ENCODE results near the gene COPA.
"Not testable (repeated sequence)": the region's sequence is repeated elsewhere in the genome, so short reads cannot be mapped to it uniquely, and the experiment has no call there.

The COPA gene

GRCh38 chr1:160309185-160309557 lies 33.9 kb downstream of the COPA start:
- Histone ChIP-seq H3K27me3 (ENCODE audit: control insufficient read depth, insufficient read depth, low read length) (no peaks in the 10 kb centered on the region), H3K4me1 (ENCODE audit: control insufficient read depth, insufficient read depth, low read length) (peaks cover 18% of the 10 kb centered on the region), H3K9me3 (ENCODE audit: control insufficient read depth, insufficient read depth, low read length) (no peaks in the 10 kb centered on the region), H3K9ac (ENCODE audit: low read depth, low read length) (no peak overlapping the region), H3K4me3 (ENCODE audit: low read depth, low read length) (no peak overlapping the region), H3K36me3 (ENCODE audit: control insufficient read depth, insufficient read depth, low read length) (peaks cover 66% of the 10 kb centered on the region)

- Histone ChIP-seq H3K36me3 (ENCODE audit: control insufficient read depth, insufficient read depth, low read length) (peaks cover 65% of the 10 kb centered on the region), H3K9me3 (ENCODE audit: control insufficient read depth, insufficient read depth, low read length) (no peaks in the 10 kb centered on the region), H3K9ac (ENCODE audit: low read depth, low read length) (no peak overlapping the region), H3K4me1 (ENCODE audit: control insufficient read depth, insufficient read depth, low read length) (peaks cover 18% of the 10 kb centered on the region), H3K27me3 (ENCODE audit: control insufficient read depth, insufficient read depth, low read length) (no peaks in the 10 kb centered on the region), H3K4me3 (ENCODE audit: low read depth, low read length) (no peak overlapping the region)
Observed at GRCh38 chr1:160308451-160309184, 34.4 kb downstream of the COPA start.

DNA sequence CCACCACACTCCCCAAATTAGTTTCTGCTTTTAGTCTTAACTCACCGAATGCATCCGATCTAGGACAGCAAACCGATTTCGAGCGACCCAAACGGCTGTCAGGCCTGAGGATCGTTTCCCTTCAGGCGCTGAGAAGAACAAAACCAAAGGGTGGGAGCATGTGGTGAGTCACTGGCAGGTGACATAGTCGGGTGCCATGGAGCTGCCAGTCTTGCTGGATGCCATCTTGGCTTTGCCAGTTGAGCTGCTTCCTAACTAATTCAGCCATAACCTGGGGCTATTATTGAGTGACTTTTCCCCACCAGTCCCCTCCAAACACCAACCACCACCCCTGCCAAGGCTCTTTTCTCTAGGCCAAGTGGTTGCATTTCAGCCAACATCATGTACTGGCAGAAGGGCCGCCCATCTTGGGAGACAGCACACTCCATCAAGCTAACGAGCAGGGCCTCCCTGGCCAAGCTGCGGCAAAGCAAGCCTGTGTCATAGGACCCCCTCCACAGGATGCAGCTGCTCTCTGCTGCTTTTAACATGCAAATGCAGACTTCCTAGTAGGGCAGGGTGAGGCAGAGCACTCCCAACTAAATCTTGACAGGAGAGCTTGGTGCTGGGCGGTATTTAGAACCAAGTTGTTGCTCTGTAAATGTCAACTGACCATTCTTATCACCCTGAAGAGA lies 35.8 kb downstream of the COPA start:
- Histone ChIP-seq H3K4me1 (ENCODE audit: control insufficient read depth, insufficient read depth, low read length) (peaks cover 18% of the 10 kb centered on the region), H3K9me3 (ENCODE audit: control insufficient read depth, insufficient read depth, low read length) (no peaks in the 10 kb centered on the region), H3K4me3 (ENCODE audit: low read depth, low read length) (peak overlapping the region; percentile 5), H3K9ac (ENCODE audit: low read depth, low read length) (no peak overlapping the region), H3K36me3 (ENCODE audit: control insufficient read depth, insufficient read depth, low read length) (peaks cover 56% of the 10 kb centered on the region), H3K27me3 (ENCODE audit: control insufficient read depth, insufficient read depth, low read length) (no peaks in the 10 kb centered on the region)

DNA sequence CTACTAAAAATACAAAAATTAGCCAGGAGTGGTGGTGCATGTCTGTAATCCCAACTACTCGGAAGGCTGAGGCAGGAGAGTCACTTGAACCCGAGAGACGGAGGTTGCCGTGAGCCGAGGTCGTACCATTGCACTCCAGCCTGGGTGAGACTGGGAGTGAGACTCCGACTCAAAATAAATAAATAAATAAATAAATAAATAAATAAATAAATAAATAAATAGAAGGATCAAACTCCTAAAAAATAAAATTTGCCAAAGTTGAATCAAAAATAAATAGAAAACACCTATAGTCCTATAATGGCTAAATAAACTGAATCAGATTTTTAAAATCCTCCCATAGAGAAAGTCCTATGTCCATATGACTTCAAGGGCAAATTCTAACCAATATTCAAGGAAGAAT lies 42.9 kb downstream of the COPA start:
- no peak overlapping the region for H3K4me3 ChIP-seq (ENCODE audit: low read depth, low read length)
- no peaks in the 10 kb centered on the region for H3K9me3 ChIP-seq (ENCODE audit: control insufficient read depth, insufficient read depth, low read length)
- no peaks in the 10 kb centered on the region for H3K4me1 ChIP-seq (ENCODE audit: control insufficient read depth, insufficient read depth, low read length)
- no peak overlapping the region for H3K9ac ChIP-seq (ENCODE audit: low read depth, low read length)
- peaks cover 46% of the 10 kb centered on the region for H3K36me3 ChIP-seq (ENCODE audit: control insufficient read depth, insufficient read depth, low read length)
- no peaks in the 10 kb centered on the region for H3K27me3 ChIP-seq (ENCODE audit: control insufficient read depth, insufficient read depth, low read length)

- Histone ChIP-seq H3K9ac (ENCODE audit: low read depth, low read length) (no peak overlapping the region), H3K4me1 (ENCODE audit: control insufficient read depth, insufficient read depth, low read length) (no peaks in the 10 kb centered on the region), H3K4me3 (ENCODE audit: low read depth, low read length) (no peak overlapping the region), H3K27me3 (ENCODE audit: control insufficient read depth, insufficient read depth, low read length) (no peaks in the 10 kb centered on the region), H3K9me3 (ENCODE audit: control insufficient read depth, insufficient read depth, low read length) (no peaks in the 10 kb centered on the region), H3K36me3 (ENCODE audit: control insufficient read depth, insufficient read depth, low read length) (peaks cover 69% of the 10 kb centered on the region)
Observed at GRCh38 chr1:160296036-160296435, 47.0 kb downstream of the COPA start.

DNA sequence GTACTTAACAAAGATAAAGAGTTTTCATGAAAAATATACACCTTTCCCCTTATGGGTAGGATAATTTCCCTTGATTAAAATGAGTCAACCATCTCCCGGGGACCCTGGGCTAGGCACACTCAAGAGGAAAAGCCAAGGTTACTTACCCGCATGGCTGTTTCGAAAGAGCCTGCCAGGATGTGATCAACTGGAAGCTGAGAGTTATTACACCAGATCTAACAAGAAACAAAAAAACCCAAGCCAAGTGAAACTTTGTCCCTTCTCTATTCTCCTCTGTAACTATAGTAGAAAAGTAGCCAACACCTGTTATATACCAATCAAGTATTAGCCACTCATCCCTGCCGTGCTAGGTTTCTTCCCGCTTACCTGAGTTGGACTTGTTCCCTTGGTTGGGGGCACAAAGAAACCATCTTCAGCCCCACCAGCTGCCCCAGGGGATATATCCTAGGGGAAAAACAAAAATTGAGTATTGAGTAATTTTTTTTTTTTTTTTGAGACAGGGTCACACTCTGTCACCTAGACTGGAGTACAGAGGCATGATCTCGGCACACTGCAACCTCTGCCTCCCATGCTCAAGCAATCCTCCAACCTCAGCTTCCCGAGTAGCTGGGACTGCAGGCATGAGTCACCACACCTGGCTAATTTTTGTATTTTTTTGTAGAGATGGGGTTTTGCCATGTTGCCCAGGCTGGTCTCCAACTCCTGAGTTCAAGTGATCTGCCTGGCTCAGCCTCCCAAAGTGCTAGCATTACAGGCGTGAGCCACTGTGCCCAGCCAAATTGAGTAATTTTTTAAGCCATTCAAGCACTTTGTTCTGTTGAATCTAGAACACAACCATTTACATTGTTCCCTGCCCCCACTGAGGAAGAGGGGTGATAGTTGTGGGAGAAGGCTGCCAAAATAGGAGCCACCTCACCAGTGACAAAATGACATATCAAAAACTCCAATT lies 49.8 kb downstream of the COPA start:
- H3K4me1 ChIP-seq (ENCODE audit: control insufficient read depth, insufficient read depth, low read length): no peaks in the 10 kb centered on the region
- H3K9me3 ChIP-seq (ENCODE audit: control insufficient read depth, insufficient read depth, low read length): no peaks in the 10 kb centered on the region
- peaks cover 75% of the 10 kb centered on the region for H3K36me3 ChIP-seq (ENCODE audit: control insufficient read depth, insufficient read depth, low read length)
- no peaks in the 10 kb centered on the region for H3K27me3 ChIP-seq (ENCODE audit: control insufficient read depth, insufficient read depth, low read length)
- no peak overlapping the region for H3K4me3 ChIP-seq (ENCODE audit: low read depth, low read length)
- no peak overlapping the region for H3K9ac ChIP-seq (ENCODE audit: low read depth, low read length)

- Histone ChIP-seq H3K27me3 (ENCODE audit: control insufficient read depth, insufficient read depth, low read length) (no peaks in the 10 kb centered on the region), H3K4me3 (ENCODE audit: low read depth, low read length) (no peak overlapping the region), H3K4me1 (ENCODE audit: control insufficient read depth, insufficient read depth, low read length) (no peaks in the 10 kb centered on the region), H3K9ac (ENCODE audit: low read depth, low read length) (no peak overlapping the region), H3K9me3 (ENCODE audit: control insufficient read depth, insufficient read depth, low read length) (no peaks in the 10 kb centered on the region), H3K36me3 (ENCODE audit: control insufficient read depth, insufficient read depth, low read length) (peaks cover 62% of the 10 kb centered on the region)
Observed at GRCh38 chr1:160291248-160292220, 51.5 kb downstream of the COPA start.

- not testable (repeated sequence) for H3K4me1 ChIP-seq (ENCODE audit: control insufficient read depth, insufficient read depth, low read length); H3K27me3 ChIP-seq (ENCODE audit: control insufficient read depth, insufficient read depth, low read length); H3K9me3 ChIP-seq (ENCODE audit: control insufficient read depth, insufficient read depth, low read length); H3K9ac ChIP-seq (ENCODE audit: low read depth, low read length); H3K4me3 ChIP-seq (ENCODE audit: low read depth, low read length)
- peaks cover 27% of the 10 kb centered on the region for H3K36me3 ChIP-seq (ENCODE audit: control insufficient read depth, insufficient read depth, low read length)
Observed at GRCh38 chr1:160287769-160288168, 55.3 kb downstream of the COPA start.

DNA sequence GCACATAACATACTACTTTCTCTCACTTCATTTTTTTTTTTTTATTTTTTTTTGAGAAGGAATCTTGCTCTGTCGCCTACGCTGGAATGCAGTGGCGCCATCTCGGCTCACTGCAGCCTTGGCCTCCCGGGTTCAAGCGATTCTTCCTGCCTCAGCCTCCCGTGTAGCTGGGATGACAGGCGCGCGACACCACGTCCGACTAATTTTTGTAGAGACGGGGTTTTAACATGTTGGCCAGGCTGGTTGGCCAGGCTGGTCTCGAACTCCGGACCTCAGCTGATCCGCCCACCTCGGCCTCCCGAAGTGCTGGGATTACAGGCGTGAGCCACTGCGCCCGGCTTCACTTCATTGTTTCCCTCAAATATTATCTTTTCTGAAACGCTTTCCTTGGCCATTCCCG lies 57.5 kb downstream of the COPA start:
- peak overlapping the region; percentile 70 for H3K9ac ChIP-seq (ENCODE audit: low read depth, low read length)
- peaks cover 18% of the 10 kb centered on the region for H3K36me3 ChIP-seq (ENCODE audit: control insufficient read depth, insufficient read depth, low read length)
- no peaks in the 10 kb centered on the region for H3K9me3 ChIP-seq (ENCODE audit: control insufficient read depth, insufficient read depth, low read length)
- H3K4me3 ChIP-seq (ENCODE audit: low read depth, low read length): peak overlapping the region; percentile 28
- H3K4me1 ChIP-seq (ENCODE audit: control insufficient read depth, insufficient read depth, low read length): peaks cover 6% of the 10 kb centered on the region
- no peaks in the 10 kb centered on the region for H3K27me3 ChIP-seq (ENCODE audit: control insufficient read depth, insufficient read depth, low read length)

DNA sequence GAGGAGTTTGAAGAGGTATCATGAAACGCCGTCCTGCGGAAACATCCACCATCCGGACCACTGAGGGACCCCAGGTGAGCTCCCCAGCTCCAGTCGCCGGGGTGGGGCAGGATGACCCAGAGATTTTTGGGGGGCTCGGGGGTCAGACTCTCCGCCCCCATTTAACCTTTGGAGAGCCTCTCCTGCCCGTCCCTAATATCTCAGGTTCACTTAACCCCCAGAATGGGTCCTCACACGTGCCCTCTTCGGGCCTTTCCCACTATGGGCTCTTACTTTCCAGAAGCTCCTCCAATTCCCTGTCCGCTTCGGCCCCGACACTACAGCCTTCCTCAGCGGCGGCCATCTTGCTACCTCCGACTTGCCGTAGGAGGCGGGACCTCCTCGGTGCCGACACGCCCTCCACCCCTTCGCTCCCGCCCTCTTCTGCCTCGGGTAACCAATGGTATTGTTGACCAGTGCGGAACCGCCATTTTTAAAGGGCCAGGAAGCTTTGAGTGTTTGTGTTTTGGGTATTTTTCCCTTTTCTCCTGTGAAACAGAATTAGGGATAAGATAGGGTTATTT lies 58.2 kb downstream of the COPA start, which contains the start of gene PEX19:
Gene PEX19, minus strand, starts transcription at position 352 of the 563 bp plus-strand sequence. Its CDS starts 9 bp downstream, at position 343.
- Histone ChIP-seq H3K36me3 (ENCODE audit: control insufficient read depth, insufficient read depth, low read length) (peaks cover 14% of the 10 kb centered on the region), H3K4me1 (ENCODE audit: control insufficient read depth, insufficient read depth, low read length) (peaks cover 6% of the 10 kb centered on the region), H3K4me3 (ENCODE audit: low read depth, low read length) (peak within 1 kb of the TSS; percentile 78), H3K9me3 (ENCODE audit: control insufficient read depth, insufficient read depth, low read length) (no peaks in the 10 kb centered on the region), H3K9ac (ENCODE audit: low read depth, low read length) (peak within 1 kb of the TSS; percentile 96), H3K27me3 (ENCODE audit: control insufficient read depth, insufficient read depth, low read length) (no peaks in the 10 kb centered on the region)
